Measurements from ENCODE around the gene PARVB.
A peak's percentile ranks its signal among the peaks of the same experiment; 100 is the strongest.

Gene PARVB

DNA sequence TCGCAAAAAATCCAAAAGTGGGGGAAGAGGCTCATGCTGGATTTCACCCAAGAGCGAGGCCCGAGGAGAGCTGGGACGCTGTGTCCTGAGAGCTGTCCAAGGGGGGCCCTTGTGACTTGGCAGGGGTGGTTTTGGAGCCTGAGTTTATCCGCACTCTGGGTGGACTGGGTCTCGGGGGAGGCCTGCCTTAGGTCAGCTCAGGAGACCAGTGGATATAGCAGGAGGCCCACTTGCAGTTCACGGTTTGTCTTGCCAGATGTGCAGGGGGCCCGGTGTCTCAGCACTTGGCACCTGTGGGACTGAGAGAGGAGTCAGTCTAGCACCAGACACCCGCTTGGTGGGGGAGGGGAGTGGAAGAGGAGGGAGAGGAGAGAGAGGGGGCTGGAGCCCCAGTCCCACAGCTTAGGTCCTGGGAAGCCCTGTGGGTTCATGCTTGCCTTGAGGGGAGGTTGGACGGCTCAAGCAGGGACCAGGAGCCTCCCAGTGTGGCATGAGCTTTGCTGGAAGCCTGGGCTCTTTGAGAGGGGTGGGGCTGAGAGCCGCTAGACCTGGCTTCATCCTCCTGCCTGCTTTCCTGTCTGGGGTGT, 33.4 kb downstream of the PARVB start:
- DNase-seq, result no peak

DNA sequence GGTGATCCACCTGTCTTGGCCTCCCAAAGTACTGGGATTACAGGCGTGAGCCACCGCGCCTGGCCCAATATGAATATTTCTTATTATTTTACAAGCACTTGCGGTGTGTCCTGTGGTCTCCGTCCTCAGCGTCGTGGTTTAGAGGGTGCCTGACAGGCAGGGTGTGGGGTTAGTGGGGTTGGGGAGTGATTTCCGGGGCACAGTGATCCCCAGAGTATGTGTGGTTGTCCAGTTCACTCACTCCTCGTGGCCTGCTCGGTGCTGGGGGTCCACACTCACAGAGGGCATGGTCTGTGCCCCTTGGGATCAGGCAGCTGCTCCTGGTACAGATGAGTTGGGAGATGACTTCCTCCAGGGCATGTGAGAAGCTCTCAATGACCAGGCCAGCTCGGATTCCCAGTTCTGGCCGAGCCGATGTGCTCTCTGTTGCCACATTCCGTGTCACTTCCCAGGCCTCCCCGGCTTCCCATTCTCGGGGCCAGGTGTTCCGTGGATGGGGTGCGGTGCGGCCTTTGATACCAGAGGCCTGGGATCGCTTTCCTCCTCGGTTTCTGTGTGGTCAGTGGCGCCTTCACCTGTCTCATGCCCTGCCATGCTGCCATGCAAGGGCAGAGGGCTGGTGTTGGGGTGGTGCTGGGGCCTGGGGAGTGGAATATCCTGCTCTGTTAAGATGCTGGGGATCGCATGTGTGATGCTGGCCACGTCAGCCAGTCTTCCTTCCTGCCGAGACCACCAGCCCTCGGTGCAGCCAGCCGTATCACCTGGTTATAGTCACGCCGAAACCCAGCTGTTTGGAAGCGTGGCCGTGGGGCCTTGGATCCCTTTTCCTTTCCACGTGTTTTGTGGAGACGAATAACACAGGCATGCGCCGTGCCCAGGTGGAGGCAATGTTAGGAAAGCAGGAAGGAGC, 39.6 kb downstream of the PARVB start:
- DNase-seq, result no peak

DNA sequence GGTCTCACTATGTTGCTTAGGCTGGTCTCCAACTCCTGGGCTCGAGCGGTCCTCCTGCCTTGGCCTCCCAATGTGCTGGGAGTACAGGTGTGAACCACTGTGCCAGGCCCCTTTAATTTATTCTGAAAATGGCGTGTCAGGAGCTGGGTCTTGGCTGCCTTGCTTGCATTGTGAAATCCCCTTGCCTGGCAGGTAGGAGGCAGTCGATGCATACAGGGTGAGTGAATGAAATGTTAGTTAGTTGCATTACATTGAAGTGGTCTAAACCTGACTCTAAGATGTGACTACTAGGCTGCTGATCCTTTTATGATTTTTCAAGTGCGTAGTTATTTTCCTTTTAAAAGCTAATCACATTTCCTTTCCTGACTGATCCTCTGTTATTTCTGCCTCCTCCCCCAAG, 42.9 kb downstream of the PARVB start:
- DNase-seq, result no peak

DNA sequence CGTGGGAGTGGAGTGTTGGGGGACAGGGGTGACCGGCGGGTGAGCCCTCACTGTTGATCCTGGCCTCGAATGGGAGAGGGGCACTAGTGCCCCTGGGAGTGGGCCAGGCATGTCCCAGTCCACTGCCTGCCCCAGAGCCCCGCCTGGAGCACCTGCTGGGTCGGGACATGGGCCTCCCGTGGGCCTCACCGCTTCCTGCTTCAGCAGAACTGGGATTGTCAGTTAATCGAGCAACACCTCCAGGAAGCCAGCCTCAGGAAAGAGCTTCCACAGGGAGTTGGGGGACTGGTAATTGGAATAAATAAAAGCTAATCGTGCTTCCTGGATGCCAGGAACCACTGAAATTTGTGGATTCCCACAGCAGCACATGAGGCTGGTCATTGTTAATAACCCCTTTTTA, 43.8 kb downstream of the PARVB start:
- no peak for DNase-seq

DNA sequence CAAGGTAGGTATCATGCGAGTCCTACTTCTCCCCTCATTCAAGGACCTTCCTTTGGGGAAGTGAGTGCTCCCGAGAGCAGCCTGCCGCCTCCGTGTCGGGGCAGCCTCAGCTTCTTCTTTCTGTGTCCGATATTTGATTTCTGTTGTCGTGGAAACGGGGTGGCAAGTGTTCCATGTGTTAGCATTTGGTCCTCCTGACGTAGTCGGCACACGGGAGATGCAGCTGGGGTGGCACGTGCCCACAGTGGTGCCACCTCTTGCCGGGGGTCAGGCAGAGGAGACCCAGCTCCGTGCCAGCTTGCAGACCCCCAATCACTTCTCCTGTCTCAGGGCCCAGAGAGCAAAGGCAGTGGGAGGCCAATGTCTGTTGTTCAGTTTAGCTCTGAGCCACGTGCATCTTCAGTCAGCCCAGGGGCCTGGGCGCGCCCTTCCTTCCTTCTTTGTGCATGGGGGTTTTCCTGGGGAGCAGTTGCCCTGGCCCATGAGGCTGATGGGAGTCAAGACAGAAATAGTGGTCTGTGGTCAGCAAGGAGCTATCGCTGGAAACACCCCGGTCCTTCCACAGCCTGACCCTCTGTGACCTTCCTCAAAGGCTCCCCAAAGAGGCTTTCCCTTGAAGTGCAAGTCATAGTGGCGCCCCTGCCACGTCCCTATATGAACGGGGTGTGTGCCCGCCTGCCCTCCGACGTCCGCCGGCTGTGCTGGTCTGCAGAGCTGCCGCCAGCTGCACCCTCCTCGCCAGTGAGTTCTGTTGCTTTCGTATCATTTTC, 44.5 kb downstream of the PARVB start:
- no peak for DNase-seq

- no peak for DNase-seq
Measured at GRCh38 chr22:44070029-44070428, 45.9 kb downstream of the PARVB start.

- no peak for DNase-seq
Measured at GRCh38 chr22:44071781-44072326, 47.8 kb downstream of the PARVB start.

DNA sequence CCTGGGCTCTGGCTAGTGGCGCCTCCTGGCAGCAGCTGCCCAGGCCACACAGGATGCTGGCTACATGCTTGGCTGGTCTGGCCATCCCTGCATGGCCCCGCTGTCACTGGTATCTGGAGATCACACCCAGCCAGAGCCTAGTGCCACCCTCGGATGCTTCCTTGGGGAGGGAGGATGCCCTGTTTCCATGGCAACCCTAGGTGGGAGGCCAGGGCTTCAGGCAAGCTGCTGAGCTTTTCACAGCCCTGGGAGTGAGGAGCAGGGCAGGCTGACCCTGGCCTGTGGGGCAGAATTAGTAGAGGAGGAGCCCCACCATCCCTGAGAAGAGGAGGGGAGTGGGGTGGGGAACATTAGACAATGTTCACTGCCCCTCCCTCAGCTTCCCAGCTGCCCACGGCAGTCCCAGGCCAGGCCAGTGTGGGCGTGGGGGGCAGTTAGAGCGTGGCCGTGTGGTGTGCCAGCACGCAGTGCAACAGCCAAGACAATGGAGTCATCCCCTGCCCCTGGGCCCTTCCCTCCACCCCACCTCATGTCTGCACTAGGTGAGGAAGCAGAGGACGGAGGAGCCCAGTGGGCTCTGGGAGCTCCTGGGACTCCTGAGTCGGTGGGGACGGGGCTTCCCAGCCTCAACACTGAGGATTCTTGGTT, 50.4 kb downstream of the PARVB start:
- DNase-seq, result no peak

GRCh38 chr22:44075022-44075421, 50.9 kb downstream of the PARVB start:
- DNase-seq, result no peak

GRCh38 chr22:44075670-44076069, 51.6 kb downstream of the PARVB start:
- no peak for DNase-seq

DNA sequence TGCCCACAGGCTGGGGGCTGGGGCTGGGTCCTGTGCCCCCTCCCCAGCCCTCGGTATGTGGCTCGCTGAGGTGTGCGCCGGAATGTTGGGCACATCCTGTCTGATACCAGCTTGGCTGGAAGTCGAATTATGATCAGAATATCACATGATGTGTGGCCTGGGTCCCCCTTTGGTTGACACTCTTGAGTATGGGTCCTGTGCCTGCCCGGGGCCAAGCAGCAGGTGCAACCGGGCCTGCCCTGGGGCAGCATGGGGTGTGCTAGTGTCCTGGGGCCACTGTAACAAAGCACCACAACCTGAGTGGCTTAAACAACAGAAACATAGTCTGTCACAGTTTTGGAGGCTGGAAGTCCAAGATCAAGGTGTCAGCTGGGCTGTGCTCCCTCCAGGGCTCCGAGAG, 52.7 kb downstream of the PARVB start:
- DNase-seq, result no peak

- DNase-seq, result peak; percentile 65 to 66
Measured at GRCh38 chr22:44080936-44081861, 57.1 kb downstream of the PARVB start.

GRCh38 chr22:44082801-44083200, 58.7 kb downstream of the PARVB start:
- no peak for DNase-seq

DNA sequence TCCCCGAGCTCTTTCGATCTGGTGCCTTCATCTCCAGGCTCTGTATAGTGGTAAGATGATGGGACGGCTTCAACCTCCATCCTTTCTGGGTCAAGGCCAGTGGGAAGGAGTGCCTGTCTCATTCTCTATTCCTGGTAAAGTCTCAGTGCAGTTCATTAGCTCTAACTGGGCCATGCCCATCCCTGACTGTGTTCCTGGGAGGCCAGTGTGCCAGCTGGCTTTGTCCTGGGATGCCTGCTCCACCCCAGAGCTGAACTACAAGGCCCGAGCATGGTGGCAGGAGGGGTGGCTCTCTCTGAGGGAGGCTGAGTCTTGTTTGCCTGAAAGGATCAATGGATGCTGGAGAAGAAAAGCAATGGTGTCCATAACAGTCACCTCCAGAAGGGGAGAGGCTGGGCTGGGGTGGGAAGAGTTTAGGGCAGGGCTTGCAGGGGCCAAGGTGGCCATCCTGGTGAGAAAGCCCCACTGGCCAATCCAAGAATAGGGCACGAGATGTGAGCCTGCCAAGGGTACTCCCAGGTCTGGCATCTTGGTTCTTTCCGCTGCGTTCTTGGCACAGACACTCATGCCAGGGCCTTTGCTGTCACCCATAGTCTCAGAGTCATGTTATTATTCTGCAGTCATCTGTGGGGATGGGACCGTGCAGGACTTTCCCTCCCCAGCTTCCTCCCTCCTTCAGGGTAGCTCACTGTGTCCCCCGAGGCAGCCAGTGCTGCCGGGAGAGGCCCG, 60.1 kb downstream of the PARVB start:
- no peak for DNase-seq

DNA sequence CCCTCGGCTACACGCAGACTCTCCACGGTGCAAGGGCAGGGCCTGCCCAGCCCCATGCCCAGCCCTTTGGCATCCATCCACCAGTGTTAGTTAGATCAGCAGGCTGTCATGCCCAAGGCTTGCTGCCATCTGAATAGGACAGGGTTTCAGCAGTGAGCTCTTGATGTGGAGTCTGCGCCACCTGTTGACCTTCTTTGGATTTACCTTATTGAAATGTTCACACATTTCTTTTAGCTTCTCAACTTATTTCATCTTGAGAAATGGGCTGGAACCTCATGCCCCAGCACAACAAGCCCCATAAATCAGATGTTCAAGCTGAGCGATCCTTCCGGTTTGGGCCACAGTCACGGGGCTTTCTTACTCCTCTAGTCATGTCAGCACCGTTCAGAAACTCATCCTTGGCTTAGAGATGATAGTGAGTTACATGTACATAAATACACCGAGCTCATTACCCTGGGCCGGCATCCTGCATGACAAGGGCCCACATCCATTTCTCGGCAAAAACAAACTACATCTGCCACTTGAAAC, 61.7 kb downstream of the PARVB start:
- DNase-seq, result no peak

GRCh38 chr22:44086271-44087088, 62.4 kb downstream of the PARVB start:
- DNase-seq, result no peak

GRCh38 chr22:44087089-44087430, 63.0 kb downstream of the PARVB start:
- no peak for DNase-seq

DNA sequence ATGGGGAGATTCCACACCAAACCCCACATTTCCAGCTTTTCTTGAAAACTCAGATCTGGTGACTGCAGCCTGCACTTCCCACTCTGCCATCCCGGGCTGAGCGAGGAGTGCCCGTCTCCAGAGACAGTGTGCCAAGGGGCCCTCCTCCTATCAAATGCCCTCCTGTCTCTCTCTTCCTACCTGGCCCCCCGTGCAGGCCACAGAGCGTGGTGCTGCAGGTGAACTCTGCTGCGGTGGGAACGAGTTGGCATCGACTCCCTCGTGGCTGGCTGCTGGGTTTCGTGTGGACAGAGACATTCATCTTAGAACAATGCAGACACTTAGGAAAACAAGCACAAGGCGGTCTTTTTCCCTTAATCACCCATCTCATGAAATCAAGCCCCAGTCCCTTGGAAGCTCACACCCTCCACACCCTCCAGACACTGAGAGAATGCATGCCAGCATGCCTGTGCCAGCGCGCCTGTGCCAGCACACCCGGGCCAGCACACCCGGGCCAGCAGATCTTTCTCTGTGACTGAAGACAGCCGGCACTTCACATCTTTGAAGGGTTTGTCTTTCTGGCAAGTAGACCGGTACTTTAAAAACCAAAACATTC, 65.0 kb downstream of the PARVB start:
- DNase-seq, result no peak

GRCh38 chr22:44089717-44090570, 65.8 kb downstream of the PARVB start:
- no peak for DNase-seq

All from stimulated activated CD4-positive, alpha-beta T cell treated with anti-CD3 and anti-CD28 coated beads, Interleukin-2, amount 100 ng/mL, for 48 hours (primary cell).